H1 (cell line): ENCODE data around the gene COX7C. TPM values are rescaled to one million over a fixed set of nuclear protein-coding genes. Genes with fewer than 3 reads are reported as not detected.

Experiments used
- CBX8 ChIP-seq: fragments of 300-800, 300-1000 bp; sonication (generic); IDR thresholded peaks from 2 replicates; pipeline ENCODE4 v1.7.1; 2016; ENCODE audit warnings: low read depth, low read length, borderline replicate concordance
- polyA plus RNA-seq, 7 experiments: library from polyadenylated mRNA; depleted of rRNA in 3 of 7; stranded (reverse) in 5 of 7; unstranded in 2 of 7; fragments of >200 nt in 5 of 7; fragments of 200-250 nt in 2 of 7; gene quantifications; 1 replicate in 5 of 7; 2 replicates in 1 of 7; 4 replicates in 1 of 7; pipeline versions ENCODE4 v1.2.1 to v1.2.3, GENCODE V29; 2011 to 2013; ENCODE audit warnings: missing spikeins in 2 of 7, mixed read lengths in 2 of 7
- total RNA-seq: library from RNA; stranded (reverse); fragmentation: NEBNext Ultra II Directional; extraction: Animal tissue kit (Norgen Biotek cat#: 25700); gene quantifications from 2 replicates; pipeline ENCODE4 v1.2.1, GENCODE V29; 2021

The COX7C gene
- total and polyA plus RNA-seq, 2 of the 8 experiments (the other 6 are each of a cell fraction or from before 2014, with no cell fraction given) = 1,059 to 1,207 TPM

GRCh38 chr5:86625148-86625547 lies 7.4 kb downstream of the COX7C start (continued):
- no peak for TF ChIP-seq CBX8
